ENCODE data around the gene STOML1. TPM values are rescaled to one million over a fixed set of nuclear protein-coding genes. Genes with fewer than 3 reads are reported as not detected.

The STOML1 gene
- total and polyA plus RNA-seq, 2 experiments from 2014 or later, result 14.2 to 21.0 TPM

DNA sequence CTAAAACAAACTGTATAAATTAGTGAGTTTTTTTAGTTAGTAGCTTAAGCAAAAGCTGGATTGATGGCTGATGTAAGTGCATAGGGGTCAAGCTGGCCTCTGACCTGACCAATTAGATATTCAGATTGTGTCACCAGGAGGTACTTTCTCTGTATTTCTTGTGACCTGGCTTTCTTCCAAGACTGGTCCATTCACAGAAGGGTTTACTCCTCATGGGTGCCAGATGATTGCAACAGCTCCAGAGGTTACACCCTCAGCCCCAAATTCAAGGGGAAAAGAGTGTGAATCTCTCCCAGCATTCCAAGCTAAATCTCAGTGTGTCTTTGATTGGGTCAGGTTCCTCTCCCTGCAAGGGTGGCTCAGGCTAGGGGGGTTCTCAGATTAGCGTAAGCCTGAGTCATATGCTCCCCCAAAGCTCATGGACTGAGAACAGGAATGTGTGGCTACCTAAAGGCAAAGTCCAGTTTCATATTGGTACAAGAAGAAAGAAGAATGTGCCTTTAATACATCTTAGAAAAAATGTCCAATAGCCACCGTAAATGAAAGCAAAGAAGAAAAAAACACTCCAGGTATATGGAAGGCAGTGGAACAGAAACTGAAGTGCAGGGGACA, 18.9 kb upstream of the STOML1 start:
- peak overlapping the region; percentile 41 for H2AFZ ChIP-seq
- no peak for TF ChIP-seq EZH2 (IDR thresholded peaks at IDR 0.05; ENCODE audit: borderline replicate concordance)
- TF ChIP-seq, protein P1, sequence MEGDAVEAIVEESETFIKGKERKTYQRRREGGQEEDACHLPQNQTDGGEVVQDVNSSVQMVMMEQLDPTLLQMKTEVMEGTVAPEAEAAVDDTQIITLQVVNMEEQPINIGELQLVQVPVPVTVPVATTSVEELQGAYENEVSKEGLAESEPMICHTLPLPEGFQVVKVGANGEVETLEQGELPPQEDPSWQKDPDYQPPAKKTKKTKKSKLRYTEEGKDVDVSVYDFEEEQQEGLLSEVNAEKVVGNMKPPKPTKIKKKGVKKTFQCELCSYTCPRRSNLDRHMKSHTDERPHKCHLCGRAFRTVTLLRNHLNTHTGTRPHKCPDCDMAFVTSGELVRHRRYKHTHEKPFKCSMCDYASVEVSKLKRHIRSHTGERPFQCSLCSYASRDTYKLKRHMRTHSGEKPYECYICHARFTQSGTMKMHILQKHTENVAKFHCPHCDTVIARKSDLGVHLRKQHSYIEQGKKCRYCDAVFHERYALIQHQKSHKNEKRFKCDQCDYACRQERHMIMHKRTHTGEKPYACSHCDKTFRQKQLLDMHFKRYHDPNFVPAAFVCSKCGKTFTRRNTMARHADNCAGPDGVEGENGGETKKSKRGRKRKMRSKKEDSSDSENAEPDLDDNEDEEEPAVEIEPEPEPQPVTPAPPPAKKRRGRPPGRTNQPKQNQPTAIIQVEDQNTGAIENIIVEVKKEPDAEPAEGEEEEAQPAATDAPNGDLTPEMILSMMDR (IDR thresholded peaks at IDR 0.05; ENCODE audit: poor library complexity), result no peak
- no peak for TF ChIP-seq EZH2phosphoT487 (IDR thresholded peaks at IDR 0.05; ENCODE audit: low read depth, severe bottlenecking, unreplicated experiment)
- H3K36me3 ChIP-seq (replicated peaks; ENCODE audit: insufficient read depth, low read depth), result no peaks in the 10 kb centered on the region
- no peaks in the 10 kb centered on the region for H3K9me2 ChIP-seq (replicated peaks; ENCODE audit: insufficient read depth)
- H4K20me1 ChIP-seq (ENCODE audit: insufficient read depth, poor library complexity, severe bottlenecking), result no peaks in the 10 kb centered on the region
- H3K27me3 ChIP-seq, result no peaks in the 10 kb centered on the region
- WGBS (ENCODE audit: low lambda C conversion rate, missing lambda C conversion rate), result 63% methylated on average over 2 of the region's 2 CpGs
- peak overlapping the region; percentile 80 for H3K27ac ChIP-seq
- H3K4me3 ChIP-seq, result no peak overlapping the region
- peak overlapping the region; percentile 61 for H3K4me2 ChIP-seq
- DNase-seq (ENCODE audit: low spot score), result peak; percentile 43
- H3K79me2 ChIP-seq, result peaks cover 54% of the 10 kb centered on the region
- peaks cover 16% of the 10 kb centered on the region for H3K4me1 ChIP-seq (ENCODE audit: insufficient read depth)
- no peaks in the 10 kb centered on the region for H3K9me3 ChIP-seq (ENCODE audit: low read depth)

DNA sequence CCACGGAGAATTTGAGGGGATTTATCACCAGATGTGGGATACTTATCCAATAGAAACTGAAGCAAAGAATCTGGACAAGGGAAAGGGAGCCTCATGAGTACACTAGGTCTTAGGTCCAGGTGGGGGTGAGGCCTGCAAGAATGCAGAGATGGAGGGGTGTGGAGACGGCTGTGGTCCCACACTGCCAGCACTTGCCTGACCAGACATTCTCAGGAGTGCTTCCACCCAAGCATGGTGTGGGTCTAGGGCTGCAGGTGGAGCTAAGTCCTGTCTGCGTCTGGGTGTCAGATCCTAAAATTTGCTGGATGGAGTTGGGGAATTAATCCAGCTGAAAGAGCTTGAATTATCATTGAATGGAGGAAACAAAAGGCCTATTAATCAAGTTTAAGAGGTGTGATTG, 16.8 kb upstream of the STOML1 start:
- Histone ChIP-seq H3K9me3 (ENCODE audit: low read depth) (no peaks in the 10 kb centered on the region), H3K4me2 (no peak overlapping the region), H3K36me3 (replicated peaks; ENCODE audit: insufficient read depth, low read depth) (no peaks in the 10 kb centered on the region), H3K9me2 (replicated peaks; ENCODE audit: insufficient read depth) (no peaks in the 10 kb centered on the region), H3K4me1 (ENCODE audit: insufficient read depth) (peaks cover 16% of the 10 kb centered on the region), H3K4me3 (no peak overlapping the region), H3K27ac (no peak overlapping the region), H3K79me2 (peaks cover 64% of the 10 kb centered on the region), H3K27me3 (no peaks in the 10 kb centered on the region), H4K20me1 (ENCODE audit: insufficient read depth, poor library complexity, severe bottlenecking) (no peaks in the 10 kb centered on the region), H2AFZ (no peak overlapping the region)
- TF ChIP-seq EZH2phosphoT487 (IDR thresholded peaks at IDR 0.05; ENCODE audit: low read depth, severe bottlenecking, unreplicated experiment), result no peak
- TF ChIP-seq EZH2 (IDR thresholded peaks at IDR 0.05; ENCODE audit: borderline replicate concordance), result no peak
- TF ChIP-seq, protein P1 (IDR thresholded peaks at IDR 0.05; ENCODE audit: poor library complexity), result no peak
- DNase-seq (ENCODE audit: low spot score), result no peak
- 92% methylated on average over 3 of the region's 3 CpGs for WGBS (ENCODE audit: low lambda C conversion rate, missing lambda C conversion rate)

DNA sequence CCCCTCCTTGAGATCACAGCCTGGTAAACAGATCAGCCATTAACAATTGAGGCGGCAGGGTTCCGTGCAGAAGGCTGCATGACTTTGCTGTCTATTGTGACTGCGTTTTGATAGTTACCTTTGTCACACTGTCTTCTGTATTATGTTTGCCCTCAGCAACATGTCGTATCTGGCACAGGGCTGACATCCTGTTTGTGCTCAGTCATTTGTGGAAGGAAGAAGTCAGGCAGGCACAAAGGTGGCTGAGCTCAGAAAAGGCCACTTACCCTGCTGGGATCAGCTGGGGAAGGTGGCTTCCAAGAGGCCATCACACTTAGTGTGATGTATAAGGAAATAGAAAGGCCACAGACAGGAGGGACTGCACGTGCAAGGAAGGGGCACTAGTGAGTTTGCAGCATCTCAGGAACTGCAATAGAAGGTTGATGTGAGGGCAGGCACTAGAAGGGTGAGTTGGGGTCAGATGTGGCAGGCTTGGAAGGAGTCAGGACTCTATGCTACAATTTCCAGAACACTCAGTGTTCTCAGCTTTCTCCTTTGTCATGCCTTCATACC, 15.8 kb upstream of the STOML1 start:
- Histone ChIP-seq H3K27ac (peak overlapping the region; percentile 8), H3K36me3 (replicated peaks; ENCODE audit: insufficient read depth, low read depth) (no peaks in the 10 kb centered on the region), H3K4me3 (no peak overlapping the region), H3K79me2 (peaks cover 62% of the 10 kb centered on the region), H4K20me1 (ENCODE audit: insufficient read depth, poor library complexity, severe bottlenecking) (no peaks in the 10 kb centered on the region), H3K9me3 (ENCODE audit: low read depth) (no peaks in the 10 kb centered on the region), H2AFZ (no peak overlapping the region), H3K4me1 (ENCODE audit: insufficient read depth) (peaks cover 16% of the 10 kb centered on the region), H3K4me2 (no peak overlapping the region), H3K27me3 (no peaks in the 10 kb centered on the region), H3K9me2 (replicated peaks; ENCODE audit: insufficient read depth) (no peaks in the 10 kb centered on the region)
- 86% methylated on average over 5 of the region's 5 CpGs for WGBS (ENCODE audit: low lambda C conversion rate, missing lambda C conversion rate)
- TF ChIP-seq EZH2phosphoT487 (IDR thresholded peaks at IDR 0.05; ENCODE audit: low read depth, severe bottlenecking, unreplicated experiment) (no peak), EZH2 (IDR thresholded peaks at IDR 0.05; ENCODE audit: borderline replicate concordance) (no peak)
- TF ChIP-seq, protein P1 (IDR thresholded peaks at IDR 0.05; ENCODE audit: poor library complexity), result no peak
- no peak for DNase-seq (ENCODE audit: low spot score)
